Prostate gland (tissue), 2 donors: ENCODE results near the gene OR2A7. TPM values are rescaled to one million over a fixed set of nuclear protein-coding genes. Genes with fewer than 3 reads are reported as not detected.
"Not testable (repeated sequence)": the region's sequence is repeated elsewhere in the genome, so short reads cannot be mapped to it uniquely, and the experiment has no call there.

ENCODE experiments used
- DNase-seq: peaks from one replicate; pipeline ENCODE4 v3.0.0-alpha.2; 2019; ENCODE audit warnings: low spot score
- H3K27ac ChIP-seq, 2 donors: fragments of 200-600 bp; sonication (generic); 2 replicates each; pipeline ENCODE4 v1.5.1; 2017 to 2019
- H3K27me3 ChIP-seq: fragments of 200-600 bp; sonication (generic); replicated peaks from 2 replicates; pipeline ENCODE4 v1.5.1; 2019; ENCODE audit not compliant: insufficient read depth
- H3K36me3 ChIP-seq, 2 donors: fragments of 200-600 bp; sonication (generic); 1 replicate in 1 of 2; 2 replicates in 1 of 2; pipeline versions ENCODE4 v1.5.1 to v1.8.1; 2017 to 2019
- H3K4me1 ChIP-seq: fragments of 200-600 bp; sonication (generic); replicated peaks from 2 replicates; pipeline ENCODE4 v1.5.1; 2019
- H3K4me3 ChIP-seq, 2 donors: fragments of 200-600 bp; sonication (generic); 2 replicates each; pipeline ENCODE4 v1.5.1; 2017 to 2019
- H3K9me3 ChIP-seq: fragments of 200-600 bp; sonication (generic); 2 replicates; pipeline ENCODE4 v1.5.1; 2017
- CTCF ChIP-seq, 4 experiments: fragments of 200-600 bp in 2 of 4; fragments of 450-650 bp in 2 of 4; sonication (generic) in 2 of 4; IDR thresholded peaks; 1 replicate in 3 of 4; 2 replicates in 1 of 4; pipeline ENCODE4 v1.5.1; 2016 to 2019; ENCODE audit warnings: antibody characterized with exemption in 4 of 4, mild to moderate bottlenecking in 2 of 4, moderate library complexity in 2 of 4
- POLR2A ChIP-seq: fragments of 450-650 bp; IDR thresholded peaks from one replicate; pipeline ENCODE4 v1.6.1; 2016; ENCODE audit warnings: antibody characterized with exemption, mild to moderate bottlenecking
- POLR2AphosphoS5 ChIP-seq: sonication (generic); formaldehyde crosslinking; IDR thresholded peaks from one replicate; pipeline ENCODE4 v1.6.1; 2017; ENCODE audit warnings: antibody characterized with exemption
- WGBS: methylation state at CpG from one replicate; pipeline ENCODE4 v1.1.5; 2018; 5-methylcytosine and 5-hydroxymethylcytosine counted together
- intact Hi-C: fragments of 100-400 bp; cut with DNase I; formaldehyde crosslinking; loops from one replicate; pipeline ENCODE4 v1.14.2; 2022
- total RNA-seq, 2 donors: library from RNA; depleted of rRNA; stranded (reverse); fragments of >200 nt; gene quantifications; one replicate each; pipeline ENCODE4 v1.1.0, GENCODE V29; 2016

The OR2A7 gene
- total RNA-seq, 2 donors from 2014 or later = 5.3 to 10.7 TPM

DNA sequence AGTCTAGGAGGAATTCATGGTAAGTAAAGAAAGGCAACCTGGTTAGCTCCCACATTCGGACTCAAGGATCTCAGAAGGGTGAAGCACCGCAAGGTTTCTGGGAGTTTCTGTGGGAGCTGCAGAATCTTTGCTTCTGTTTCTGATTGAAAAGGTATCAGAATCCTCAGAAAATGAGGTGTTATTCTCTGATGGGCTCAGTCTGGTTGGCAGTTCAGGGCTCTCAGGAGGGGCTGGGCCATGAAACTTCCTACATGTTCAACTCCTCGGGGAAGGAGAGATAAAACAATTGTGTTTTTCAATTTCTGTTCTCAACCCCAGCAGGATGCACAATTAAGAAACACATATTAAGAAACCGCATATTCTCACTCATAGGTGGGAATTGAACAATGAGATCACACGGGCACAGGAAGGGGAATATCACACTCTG is 9.1 kb downstream of the OR2A7 start:
- no peak overlapping the region for H3K4me3 ChIP-seq
- WGBS = 72% methylated on average over 5 of the region's 5 CpGs
- no peaks in the 10 kb centered on the region for H3K4me1 ChIP-seq
- no peak for DNase-seq
- no peak overlapping the region for H3K27ac ChIP-seq
- H3K27me3 ChIP-seq = no peaks in the 10 kb centered on the region
- TF ChIP-seq POLR2A = no peak
- no peak for TF ChIP-seq POLR2AphosphoS5
- TF ChIP-seq CTCF (IDR thresholded peaks at IDR 0.05) = no peak
- no peaks in the 10 kb centered on the region for H3K9me3 ChIP-seq
- no peaks in the 10 kb centered on the region for H3K36me3 ChIP-seq
- intact Hi-C loops = no loop called here

DNA sequence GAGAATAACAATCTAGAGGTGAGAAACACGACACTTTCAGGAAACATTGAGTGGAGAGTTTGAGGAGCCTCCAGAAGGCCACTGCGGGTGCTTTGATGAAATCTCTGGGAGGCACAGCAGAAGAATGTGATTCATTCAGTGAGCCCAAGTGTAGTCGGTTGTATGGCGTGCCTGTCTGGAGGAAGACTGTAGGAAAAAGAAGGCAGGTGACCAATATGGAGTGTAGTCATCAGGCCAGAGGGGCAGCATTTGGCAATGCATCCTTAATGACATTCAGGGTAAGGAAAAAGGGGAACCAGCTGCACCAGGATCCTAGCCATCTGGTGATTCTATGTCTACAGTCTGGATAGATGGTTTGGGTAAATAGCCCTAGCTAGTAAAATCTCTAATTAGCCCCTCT is 12.3 kb downstream of the OR2A7 start:
- H3K36me3 ChIP-seq, H3K27me3 ChIP-seq, intact Hi-C loops, DNase-seq, H3K27ac ChIP-seq, H3K9me3 ChIP-seq, H3K4me3 ChIP-seq, H3K4me1 ChIP-seq: not testable (repeated sequence)
- WGBS = no CpG with 5 or more reads among the region's 4 CpGs

GRCh38 chr7:144247674-144248330 is 16.8 kb downstream of the OR2A7 start:
- H3K27me3 ChIP-seq, H3K4me1 ChIP-seq, DNase-seq, H3K9me3 ChIP-seq, H3K36me3 ChIP-seq, H3K4me3 ChIP-seq, H3K27ac ChIP-seq, intact Hi-C loops: not testable (repeated sequence)
- WGBS = no CpG with 5 or more reads among the region's 1 CpG

DNA sequence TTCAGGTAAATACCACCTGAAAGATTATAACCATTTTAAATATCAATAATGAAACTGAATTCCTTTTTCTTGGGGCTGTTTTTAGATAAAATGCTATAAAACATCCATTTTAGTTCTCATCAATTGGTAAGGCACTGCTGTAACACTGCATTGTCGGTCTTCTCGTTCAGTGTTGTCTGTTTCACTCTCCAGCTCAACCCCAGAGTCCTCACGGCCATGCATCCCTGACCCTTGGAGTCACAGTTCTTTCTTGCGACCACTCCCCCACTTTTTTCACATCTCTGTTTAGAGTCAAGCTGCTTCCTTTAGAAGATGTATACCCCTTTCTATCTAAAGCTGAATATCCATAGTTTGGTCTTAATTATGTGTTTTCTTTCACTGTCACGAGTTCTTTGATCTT is 17.6 kb downstream of the OR2A7 start:
- DNase-seq, H3K27me3 ChIP-seq, H3K27ac ChIP-seq, H3K36me3 ChIP-seq, intact Hi-C loops, H3K9me3 ChIP-seq, H3K4me3 ChIP-seq, H3K4me1 ChIP-seq: not testable (repeated sequence)
- WGBS = no CpG with 5 or more reads among the region's 5 CpGs

DNA sequence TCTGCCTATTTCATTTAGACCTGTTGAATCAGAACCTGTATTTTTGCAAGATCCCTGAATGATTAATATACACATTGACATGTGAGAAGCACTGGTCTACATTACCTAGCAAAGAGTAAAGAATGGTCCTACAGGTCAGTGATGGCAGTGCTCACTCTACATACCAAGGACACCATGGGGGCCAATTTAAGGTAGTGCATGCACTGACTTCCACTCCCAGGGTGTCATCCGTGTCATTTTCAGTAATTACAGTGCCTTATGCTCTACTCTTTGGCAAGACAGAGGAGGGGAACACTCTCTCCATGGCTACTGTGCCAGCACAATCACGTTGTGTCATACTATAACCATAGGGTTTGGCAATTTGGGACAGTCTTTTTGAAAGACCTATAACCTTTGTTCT is 19.2 kb downstream of the OR2A7 start:
- intact Hi-C loops, H3K4me1 ChIP-seq, H3K4me3 ChIP-seq, DNase-seq, H3K36me3 ChIP-seq, H3K27ac ChIP-seq, H3K27me3 ChIP-seq, H3K9me3 ChIP-seq: not testable (repeated sequence)
- WGBS = no CpG with 5 or more reads among the region's 2 CpGs

DNA sequence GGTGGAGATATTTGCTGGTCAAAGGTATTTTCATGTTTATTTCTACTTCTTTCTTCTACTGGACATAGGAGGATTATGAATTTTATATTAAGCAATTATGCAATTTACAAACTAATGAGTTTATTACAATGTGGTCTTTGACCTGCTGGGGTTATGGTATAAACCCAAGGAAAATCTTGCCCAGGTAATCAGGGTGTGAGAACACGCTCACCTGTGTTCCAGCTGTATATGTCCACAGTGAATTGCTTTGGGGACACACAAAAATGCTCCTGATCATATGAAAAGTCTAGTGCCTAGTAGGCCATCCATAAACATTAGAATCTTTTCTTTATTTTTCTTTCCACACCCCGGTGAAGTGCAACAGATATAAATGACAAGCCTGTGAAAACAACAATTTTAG is 25.2 kb downstream of the OR2A7 start, which contains the start of gene OR2A42:
Gene OR2A42, minus strand, starts transcription at position 241 of the 400 bp plus-strand sequence. CDS start 6,762 bp downstream, outside the sequence.
- H3K36me3 ChIP-seq, DNase-seq, intact Hi-C loops, H3K9me3 ChIP-seq, H3K27ac ChIP-seq, H3K4me1 ChIP-seq, H3K27me3 ChIP-seq, H3K4me3 ChIP-seq: not testable (repeated sequence)
- 63% methylated on average over 1 of the region's 2 CpGs for WGBS

DNA sequence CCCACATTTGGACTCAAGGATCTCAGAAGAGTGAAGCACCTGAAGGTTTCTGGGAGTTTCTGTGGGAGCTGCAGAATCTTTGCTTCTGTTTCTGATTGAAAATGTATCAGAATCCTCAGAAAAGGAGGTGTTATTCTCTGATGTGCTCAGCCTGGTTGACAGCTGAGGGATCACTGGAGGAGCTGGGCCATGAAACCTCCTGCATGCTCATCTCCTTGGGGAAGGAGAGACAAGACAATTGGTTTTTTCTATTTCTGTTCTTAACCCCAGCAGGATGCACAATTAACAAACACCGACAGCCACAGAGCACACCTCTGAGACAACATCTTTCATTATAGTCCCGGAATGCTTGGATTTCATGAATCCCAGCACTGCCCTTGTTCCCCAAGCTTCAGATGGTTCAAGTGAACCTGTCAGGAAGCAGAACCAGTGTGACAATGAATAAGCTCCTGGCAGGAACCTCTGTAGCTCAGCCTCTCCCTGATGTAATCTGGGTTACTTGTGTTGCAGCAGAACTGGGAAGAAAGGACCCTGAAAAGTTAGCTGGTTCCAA is 26.0 kb downstream of the OR2A7 start:
- H3K36me3 ChIP-seq, H3K27me3 ChIP-seq, H3K4me3 ChIP-seq, H3K9me3 ChIP-seq, DNase-seq, H3K27ac ChIP-seq, H3K4me1 ChIP-seq, intact Hi-C loops: not testable (repeated sequence)
- WGBS = 85% methylated on average over 2 of the region's 2 CpGs

- 100% methylated on average over 1 of the region's 1 CpG for WGBS
- H3K9me3 ChIP-seq, intact Hi-C loops, H3K4me3 ChIP-seq, H3K36me3 ChIP-seq, H3K27me3 ChIP-seq, DNase-seq, H3K27ac ChIP-seq, H3K4me1 ChIP-seq: not testable (repeated sequence)
Measured at GRCh38 chr7:144233039-144233438, 31.6 kb downstream of the OR2A7 start.

- intact Hi-C loops, H3K4me1 ChIP-seq, H3K9me3 ChIP-seq, H3K36me3 ChIP-seq, DNase-seq, H3K4me3 ChIP-seq, H3K27ac ChIP-seq, H3K27me3 ChIP-seq: not testable (repeated sequence)
- no CpG with 5 or more reads among the region's 2 CpGs for WGBS
Measured at GRCh38 chr7:144231027-144231426, 33.6 kb downstream of the OR2A7 start.

GRCh38 chr7:144228810-144229209 is 35.8 kb downstream of the OR2A7 start:
- DNase-seq, H3K4me3 ChIP-seq, H3K27ac ChIP-seq, H3K36me3 ChIP-seq, H3K9me3 ChIP-seq, H3K4me1 ChIP-seq, intact Hi-C loops, H3K27me3 ChIP-seq: not testable (repeated sequence)
- WGBS = 100% methylated on average over 1 of the region's 3 CpGs

- WGBS = 69% methylated on average over 3 of the region's 4 CpGs
- H3K4me1 ChIP-seq, H3K9me3 ChIP-seq, intact Hi-C loops, DNase-seq, H3K27ac ChIP-seq, H3K27me3 ChIP-seq, H3K36me3 ChIP-seq, H3K4me3 ChIP-seq: not testable (repeated sequence)
Measured at GRCh38 chr7:144226866-144227265, 37.7 kb downstream of the OR2A7 start.

- H3K27me3 ChIP-seq, H3K4me3 ChIP-seq, H3K4me1 ChIP-seq, intact Hi-C loops, DNase-seq, H3K36me3 ChIP-seq, H3K27ac ChIP-seq, H3K9me3 ChIP-seq: not testable (repeated sequence)
Measured at GRCh38 chr7:144223675-144224074, 40.9 kb downstream of the OR2A7 start.
